Suppressor macrophage (primary cell): Measurements from ENCODE around the gene SELENOO.
A peak's percentile ranks its signal among the peaks of the same experiment; 100 is the strongest.

Experiments used
- DNase-seq, 4 experiments: peaks; one replicate each; pipeline ENCODE4 v3.0.0-alpha.2; 2020 to 2022

Gene SELENOO

DNA sequence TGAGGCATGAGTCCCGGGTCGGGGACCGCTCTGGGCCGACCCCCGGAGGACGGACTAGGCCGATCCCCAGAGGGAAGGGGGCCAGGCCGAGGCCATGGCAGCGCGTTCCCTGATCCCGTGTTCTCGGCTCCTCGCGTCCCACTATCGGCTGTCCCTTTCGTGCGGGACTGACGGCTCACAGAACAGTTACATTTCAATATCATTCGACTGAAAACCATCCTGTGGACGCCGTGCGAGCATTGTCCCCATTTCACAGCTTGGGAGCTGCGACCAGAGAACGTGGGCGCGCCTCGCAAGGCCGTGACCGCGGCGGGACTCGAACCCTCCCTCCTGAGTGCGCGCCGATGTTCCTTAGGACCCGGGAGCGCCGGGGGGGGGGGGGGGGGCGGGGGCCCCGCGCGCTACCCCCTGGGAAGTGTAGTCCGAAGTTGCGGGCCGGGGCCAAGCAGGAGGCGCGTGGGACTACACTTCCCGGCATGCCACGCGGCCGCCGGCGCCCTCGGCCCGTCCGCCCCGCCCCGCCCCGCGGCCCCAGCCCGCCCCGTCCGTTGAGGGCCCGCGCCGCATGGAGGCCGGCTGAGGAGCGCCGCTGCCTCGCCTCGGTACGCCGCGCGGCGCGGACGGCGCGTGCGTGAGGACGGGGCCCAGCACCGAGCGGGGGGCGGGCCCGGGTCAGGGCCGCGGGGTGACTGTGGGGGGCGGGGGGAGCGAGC is 15.3 kb upstream of the SELENOO start, which contains the start of gene TRABD:
Gene TRABD (plus strand): TSS at position 539 of the 713 bp plus-strand sequence. CDS start 7,148 bp downstream, outside the sequence.
- peak; percentile 94 to 98 (median 96) for DNase-seq

DNA sequence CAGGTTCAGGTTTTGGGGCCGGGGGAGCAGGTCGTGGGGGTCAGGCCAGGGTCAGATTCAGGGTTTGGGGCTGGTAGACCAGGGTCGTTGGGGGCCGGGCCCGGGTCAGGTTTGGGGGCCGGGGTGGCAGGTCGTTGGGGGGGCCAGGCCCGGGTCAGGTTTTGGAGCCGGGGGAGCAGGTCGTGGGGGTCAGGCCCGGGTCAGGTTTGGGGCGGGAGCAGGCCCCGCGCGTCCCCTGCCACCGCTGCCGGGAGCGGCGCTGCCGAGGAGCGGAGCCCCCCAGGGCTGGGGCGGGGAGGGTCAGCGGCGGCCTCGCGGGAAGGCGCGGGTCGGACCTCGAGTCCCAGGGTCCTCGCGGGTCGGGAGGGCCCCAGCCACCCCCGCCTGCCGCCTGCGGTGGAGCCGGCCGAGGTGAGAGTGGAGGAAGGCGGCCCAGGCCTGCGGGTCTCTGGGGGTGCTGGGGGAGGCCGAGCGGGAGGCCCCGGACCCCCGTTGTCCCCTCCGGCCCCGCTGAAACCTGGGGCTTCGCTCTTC is 14.6 kb upstream of the SELENOO start:
- DNase-seq: peak in 1 of 4 experiments; percentile 22

DNA sequence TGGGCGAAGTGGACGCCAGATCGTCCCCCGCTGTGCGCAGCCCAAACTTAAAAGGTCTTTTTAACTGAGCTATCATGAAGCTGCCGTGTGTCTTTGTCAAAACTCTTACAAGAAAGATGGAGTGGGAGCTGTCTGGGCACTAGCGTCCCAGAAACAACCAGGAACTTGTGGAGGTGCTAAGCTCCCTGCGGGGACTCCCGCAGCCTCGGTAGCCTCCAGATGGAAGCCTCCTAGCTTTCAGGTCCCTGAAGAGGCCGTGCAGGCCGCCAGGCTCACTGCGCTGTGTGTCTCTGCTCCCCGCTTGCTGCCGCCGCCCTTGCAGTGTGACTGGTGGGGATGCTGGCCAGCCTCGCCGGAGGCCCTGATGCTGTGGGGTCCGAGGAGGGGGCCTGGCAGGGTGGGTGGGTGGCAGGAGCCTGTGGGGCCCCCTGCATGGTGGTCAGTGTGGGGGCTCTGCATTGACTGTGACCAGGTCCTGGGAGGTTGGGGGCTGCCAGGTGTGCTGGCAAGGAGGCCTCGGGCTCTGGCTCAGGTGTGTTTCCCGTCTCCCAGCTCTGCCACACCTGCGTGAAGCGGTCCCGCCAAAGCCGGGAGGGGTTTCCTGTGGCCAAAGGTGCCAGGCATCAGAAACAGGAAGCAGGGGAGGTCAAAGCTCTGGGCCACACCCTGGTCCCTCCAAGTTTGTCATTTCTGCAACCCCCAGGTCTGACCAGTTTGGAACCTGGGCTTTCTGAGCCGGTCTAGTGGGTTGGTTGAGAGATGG is 13.9 kb upstream of the SELENOO start:
- DNase-seq: peak in 1 of 4 experiments; percentile 42

DNA sequence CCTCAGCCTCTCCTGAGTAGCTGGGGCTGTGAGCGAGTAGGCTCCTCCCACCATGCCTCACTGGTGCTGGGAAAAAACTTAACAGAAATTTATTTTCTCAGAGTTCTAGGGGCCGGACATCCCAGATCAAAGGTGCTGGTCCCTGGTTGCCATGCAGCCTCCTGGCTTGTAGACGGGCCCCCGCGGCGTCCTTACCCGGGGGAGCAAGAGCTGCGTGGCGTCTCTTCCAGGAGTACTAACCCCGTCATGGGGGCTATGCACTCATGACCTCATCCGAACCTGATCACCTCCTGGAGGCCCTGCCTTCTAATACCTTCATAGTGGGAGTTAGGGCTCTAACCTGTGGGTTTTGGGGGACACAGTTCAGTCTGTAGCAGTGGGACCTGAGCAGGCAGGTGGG is 12.5 kb upstream of the SELENOO start:
- DNase-seq: no peak

DNA sequence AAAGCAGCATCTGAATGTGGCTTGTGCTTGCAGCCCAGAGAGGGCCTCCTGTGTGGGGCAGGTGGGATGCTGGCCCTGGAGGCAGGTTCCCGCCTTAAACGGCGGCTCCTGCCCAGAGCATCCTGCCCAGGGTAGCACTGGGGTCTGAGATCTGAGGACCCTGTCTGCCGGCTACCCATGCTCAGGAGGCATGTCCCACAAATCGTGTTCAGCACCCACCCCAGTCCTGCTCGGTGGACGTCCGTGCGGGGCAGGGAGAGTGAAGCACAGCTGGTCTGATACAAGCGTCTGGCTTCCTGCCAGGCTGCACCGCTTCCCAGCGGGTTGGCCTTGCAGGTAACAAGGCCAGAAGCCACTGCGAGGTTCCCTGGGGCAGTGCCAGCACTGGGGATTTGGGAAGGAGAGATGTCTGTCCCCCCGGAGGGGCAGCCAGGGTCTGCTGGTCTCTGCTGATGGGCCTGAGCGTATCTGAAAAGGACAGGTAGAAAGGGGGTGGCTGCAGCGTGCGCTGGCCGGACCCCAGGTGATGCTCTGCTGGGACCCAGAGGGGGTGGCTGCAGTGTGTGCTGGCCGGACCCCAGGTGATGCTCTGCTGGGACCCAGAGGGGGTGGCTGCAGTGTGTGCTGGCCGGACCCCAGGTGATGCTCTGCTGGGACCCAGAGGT is 11.5 kb upstream of the SELENOO start:
- no peak for DNase-seq

DNA sequence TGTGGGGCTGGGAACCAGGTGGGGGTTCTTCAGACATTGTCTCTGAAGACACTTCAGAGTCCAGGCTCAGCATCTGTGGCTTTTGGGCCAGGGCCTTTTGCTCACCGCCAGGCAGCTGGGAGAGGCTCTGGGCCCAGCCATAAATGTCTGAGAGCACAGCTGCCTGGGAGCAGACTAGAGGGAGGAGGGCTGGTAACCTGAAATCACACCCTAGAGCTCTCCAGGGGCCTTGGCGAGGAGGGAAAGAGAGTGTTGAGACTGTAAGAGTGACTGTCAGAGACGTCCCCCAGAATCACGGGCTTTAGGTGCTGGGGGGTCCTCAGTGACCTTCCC is 11.0 kb upstream of the SELENOO start:
- no peak for DNase-seq

DNA sequence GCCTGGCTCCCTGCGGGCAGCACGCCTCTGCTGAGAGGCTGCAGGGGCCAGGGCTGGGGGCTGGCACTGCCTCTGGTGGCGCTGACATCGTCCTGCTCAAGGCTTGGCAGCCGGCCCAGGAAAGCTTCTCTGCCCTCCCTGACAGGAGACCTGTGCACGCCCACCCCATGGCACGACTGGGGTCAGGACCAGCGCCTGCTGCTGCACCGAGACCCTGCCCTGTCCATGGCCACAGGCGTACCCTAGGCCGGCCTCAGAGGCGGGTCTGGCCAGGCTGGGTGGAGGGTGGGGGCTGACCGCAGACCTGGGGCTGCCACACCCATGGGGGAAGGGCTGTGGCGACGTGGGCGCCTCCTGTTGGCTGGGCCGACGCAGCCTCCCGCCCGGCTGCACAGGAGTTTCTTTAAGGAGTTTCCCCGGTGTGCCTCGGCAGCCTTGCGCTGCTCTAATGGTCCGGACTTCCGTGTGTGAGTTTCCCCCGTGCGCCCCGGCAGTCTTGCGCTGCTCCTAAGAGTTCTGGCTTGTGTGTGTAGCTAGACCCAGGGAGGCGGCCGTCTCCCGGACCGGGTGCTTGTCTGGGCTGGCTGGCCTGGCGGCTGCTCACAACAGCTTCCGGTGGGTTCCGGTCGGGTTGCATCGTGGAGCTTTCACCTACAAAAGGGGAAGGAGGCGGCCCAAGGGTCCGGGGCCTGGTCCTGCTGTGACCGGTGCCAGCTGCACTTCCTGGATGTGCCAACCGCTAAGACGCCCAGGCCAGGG is 10.4 kb upstream of the SELENOO start:
- peak; percentile 84 to 93 (median 88) for DNase-seq

DNA sequence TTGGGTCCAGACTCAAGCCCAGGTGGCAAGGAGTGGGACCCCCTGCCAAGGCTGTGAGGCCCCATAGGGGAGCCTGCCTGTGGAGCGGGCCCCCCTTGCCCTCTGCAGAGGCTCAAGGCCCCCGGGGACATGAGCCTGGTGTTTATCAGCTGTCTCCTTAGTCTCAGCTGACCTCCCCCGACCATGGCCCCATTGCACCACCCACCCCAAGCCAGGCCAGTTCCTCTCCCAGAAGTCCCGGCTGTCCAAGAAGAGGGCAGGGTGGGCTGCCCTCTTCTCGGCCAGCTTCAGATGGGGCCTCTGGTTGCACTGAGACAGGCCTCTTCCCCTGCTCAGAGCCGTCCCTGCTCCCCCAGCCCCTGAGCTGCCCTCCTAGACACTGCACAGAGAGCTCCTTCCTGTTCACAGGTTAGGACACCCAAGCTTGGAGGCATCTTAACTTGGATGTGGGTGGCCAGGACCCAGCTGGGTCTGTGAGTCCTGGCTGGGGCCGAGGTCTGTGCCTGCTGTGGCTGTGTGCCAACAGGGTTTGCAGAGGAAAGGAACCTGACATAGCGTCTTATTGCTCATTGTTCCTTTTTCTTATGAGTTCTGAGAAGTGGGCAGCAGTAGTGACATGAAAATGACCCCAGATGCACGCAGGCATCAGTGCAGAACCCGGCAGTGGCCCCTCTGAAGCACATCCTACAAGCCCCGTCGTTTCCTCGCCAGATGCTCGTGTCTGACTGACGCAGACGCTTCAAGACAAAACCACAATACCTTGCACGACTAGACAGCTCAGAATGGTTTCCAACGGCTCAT is 9.7 kb upstream of the SELENOO start:
- peak; percentile 91 to 96 (median 92) for DNase-seq

DNA sequence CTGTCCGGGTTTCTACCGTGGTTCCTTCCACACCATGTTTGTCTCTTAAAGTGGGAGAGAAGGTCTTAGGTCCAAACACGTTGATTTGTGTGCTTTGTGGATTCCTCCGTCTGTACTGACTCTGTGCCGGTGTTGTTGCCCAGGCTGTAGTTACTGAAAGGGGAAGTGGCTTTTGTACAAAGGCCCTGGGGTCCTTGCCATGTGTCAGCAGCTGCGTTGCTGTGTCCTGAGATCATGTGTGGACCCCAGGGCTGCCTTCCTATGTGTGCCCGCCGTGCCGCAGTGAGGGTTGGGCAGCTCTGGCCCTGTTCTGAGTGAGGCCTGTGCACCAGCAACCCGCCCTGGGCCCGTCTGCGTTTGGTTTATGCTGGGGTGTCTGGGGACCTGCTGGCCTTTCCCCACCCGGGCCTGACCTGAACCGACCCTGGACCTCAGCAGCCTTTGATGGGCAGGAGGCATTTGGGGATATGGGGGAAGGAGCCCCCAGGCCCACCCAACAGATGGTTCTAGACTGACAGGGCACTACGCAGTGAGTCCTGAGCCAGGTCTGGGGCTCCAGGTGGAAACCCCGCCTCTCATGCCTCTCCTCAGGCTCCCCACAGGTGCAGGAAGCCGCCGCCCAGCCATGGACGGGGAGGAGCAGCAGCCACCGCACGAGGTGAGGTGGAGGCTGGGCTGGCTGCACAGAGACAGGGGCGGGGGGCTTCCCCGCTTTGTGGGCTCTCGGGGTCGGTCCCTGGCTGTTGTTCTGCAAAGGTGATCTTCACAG is 8.2 kb upstream of the SELENOO start:
- peak; percentile 52 to 68 (median 62) for DNase-seq

DNA sequence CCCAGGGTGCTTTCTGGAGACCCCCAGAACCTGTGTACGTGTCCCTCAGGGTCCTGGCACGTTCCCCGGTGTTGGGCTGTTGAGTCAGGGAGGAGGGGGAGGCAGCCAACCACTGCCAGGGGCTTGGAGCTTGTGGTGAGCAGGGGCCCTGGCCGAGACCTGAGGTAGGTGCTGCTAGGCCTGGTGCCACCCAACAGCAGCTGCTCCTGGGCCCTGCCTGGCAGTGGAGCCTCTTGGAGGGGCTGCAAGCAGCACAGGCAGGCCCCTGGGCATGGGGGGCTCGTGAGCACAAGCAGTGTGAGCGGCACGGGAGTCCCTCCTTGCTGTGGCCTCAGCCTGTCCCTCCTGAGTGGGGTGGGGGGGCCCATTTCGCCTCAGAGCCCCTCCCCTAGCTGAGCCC is 7.2 kb upstream of the SELENOO start:
- no peak for DNase-seq

DNA sequence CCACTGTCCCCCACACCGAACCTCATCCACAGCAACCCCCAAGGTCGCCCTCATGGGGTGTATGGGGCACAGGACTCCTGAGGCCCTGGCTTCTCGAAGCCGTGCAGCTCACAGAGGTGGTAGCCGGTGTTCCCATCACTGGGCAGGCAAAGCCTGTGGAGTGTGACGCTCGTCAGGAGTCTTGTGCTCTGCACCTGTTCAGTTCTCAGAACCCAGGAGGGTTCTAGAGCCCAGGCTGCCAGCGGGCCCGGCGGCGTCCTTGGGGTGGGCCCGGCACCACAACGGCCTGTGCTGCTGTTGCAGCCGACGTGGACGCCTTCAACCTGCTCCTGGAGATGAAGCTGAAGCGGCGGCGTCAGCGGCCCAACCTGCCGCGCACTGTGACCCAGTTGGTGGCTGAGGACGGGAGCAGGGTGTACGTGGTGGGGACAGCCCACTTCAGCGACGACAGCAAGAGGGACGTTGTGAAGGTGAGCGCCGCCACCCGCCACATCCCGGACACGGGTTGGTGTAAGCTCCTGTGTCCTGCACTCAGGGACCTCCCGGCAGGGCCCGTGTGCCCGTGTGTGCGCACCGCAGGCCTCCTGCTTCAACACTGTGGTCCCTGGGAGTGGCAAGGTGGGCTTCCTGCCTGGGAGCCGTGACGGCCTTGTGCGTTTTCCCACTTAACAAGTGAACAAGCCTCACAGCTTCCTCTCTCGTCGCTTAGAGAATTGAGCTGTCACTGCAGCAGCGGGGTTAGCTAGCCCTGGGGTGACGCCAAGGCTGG is 6.6 kb upstream of the SELENOO start:
- no peak for DNase-seq

DNA sequence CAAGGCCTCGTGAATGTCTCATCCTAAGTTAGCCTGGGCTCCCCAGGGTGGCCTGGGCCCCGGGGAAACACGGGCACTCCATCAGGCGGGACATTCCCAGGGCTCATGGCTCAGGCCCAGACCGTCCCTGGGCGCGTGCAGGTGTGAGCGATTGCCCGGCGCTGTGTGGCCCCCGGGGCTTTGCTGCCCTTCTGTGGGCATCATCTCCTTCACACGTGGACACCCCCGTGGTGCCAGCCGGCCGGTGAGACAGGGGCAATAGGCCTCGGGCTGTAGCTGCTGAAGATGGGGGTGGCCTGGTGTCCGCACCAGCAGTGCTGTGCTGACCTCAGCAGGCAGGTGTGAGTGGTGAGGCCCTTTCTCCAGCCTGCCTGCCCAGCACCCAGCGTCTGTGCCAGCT is 4.6 kb upstream of the SELENOO start:
- no peak for DNase-seq

DNA sequence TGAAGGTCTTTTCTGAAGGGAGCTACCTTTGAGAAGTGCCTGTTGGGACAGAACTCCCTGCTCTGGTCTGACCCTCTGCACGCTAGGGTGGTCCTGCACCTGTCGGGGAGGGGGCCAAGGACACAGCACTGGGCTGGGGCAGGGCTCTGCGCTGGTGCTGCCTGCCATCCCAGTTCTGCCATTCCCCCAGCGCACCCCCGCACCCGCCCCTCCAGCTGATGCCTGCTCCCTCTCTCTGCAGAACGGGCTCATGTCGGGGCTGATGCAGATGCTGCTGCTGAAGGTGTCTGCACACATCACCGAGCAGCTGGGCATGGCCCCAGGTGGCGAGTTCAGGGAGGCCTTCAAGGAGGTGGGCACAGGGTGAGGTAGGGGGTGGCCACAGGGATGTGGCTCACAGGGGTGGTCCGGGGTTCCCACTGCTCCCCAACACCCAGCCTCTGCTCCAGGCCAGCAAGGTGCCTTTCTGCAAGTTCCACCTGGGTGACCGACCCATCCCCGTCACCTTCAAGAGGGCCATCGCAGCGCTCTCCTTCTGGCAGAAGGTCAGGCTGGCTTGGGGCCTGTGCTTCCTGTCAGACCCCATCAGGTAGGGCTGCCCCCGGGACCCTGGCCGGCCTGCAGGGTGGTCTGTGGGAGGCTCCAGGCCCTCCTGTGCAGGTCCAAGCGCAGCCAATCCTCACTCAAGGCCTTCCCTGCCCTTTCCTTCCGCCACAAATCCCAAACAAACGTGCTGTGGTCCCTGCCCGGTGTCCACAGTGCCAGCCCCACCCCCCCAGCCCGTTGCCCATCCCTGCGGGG is 3.6 kb upstream of the SELENOO start:
- no peak for DNase-seq

DNA sequence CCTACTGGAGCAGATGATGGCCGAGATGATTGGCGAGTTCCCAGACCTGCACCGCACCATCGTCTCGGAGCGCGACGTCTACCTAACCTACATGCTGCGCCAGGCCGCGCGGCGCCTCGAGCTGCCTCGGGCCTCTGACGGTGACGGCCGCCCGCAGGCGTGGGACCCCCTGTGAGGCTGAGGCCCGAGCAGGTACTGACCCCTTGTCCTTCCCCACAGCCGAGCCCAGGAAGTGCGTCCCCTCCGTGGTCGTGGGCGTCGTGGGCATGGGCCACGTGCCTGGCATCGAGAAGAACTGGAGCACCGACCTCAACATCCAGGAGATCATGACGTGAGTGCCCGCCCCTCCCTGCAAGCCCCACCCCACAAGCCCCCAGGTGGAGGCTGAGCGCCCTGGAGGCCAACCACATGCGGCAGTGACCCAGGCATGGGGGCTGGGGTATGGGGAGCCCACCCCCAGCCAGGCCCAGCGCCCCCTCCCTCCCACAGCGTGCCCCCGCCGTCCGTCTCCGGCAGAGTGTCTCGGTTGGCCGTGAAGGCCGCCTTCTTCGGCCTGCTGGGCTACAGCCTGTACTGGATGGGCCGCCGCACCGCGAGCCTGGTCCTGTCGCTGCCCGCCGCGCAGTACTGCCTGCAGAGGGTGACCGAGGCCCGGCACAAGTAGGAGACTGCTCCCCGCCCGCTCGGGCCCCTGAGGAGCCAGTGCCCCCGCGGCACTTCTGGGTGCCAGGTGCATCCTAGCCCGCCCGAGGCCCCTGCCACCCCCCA is 2.8 kb upstream of the SELENOO start:
- no peak for DNase-seq

DNA sequence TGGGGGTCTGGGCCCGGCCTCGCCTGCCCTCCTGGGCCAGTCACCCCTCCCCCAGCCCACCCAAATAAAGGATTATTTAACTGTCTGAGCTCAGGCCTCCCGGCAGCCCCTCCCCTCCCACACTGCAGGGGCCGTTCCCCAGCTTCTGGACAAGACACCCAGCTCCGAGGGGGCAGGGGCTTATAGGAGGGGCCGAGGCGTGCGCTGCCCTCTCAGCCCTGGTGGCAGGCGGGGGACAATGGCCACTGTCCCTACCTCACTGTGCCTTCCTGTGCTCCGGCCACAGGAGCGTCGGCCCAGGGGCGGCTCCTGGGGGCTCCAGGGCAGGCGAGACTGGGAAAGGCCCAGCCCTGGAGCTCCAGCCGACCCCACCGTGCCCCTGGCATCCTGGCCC is 2.2 kb upstream of the SELENOO start:
- no peak for DNase-seq

DNA sequence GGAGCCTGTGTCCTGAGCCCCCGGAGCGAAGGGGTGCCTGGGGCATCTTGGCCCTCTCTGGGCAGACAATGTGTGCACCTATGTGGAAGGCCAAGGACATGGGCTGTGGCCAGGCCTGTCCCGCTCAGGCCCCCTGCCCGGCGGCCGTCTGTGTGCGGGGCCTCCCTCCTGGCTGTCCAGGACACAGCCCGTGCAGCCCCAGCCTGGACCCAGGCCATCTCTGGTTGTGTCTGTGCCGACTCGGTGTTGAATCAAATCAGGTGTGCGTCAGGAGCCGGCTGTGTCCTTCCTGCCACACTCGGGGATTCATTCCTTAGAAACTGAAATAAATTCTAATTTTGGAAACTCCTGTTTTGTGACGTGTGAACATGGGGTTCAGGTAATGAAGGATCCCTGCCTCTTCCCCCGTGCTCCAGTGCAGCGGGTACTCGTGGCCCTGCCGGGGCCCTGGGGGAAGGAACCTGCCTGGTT is 1.5 kb upstream of the SELENOO start:
- DNase-seq: no peak

DNA sequence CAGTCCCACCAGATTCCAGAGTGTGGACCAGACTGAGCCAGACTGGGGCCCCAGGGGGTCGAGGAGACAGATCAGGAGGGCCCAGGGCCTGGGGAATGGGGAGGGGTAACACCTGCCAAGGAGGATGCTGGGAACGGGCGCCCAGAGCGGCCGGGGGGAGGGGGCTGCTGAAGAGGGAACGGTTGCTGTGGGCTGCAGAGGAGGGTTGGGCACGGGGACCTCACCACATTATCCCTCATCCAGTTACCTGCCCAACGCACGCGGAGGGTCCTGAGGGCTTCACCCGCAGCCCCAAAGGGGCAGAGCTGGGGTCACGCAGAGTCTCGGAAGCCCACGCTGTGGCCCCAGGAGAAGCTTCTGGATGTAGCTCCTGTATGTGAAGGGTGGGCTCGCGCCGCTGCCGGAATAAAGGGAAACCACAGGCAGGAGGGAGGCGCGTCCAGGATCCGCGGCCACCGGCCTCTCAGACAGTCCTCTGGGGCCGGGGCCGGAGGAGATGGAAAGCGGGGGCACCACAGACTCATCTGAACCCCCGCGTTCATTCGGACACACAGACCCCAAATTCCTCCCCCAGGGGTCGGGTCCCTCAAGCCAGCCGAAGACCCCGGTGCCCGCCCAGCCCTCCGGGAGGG is 866 bp upstream of the SELENOO start:
- peak in 3 of 4 experiments; percentile 28 to 59 (median 32) for DNase-seq
